CD4-positive, alpha-beta memory T cell (primary cell): ENCODE measurements around the gene DHRS4L2. TPM values are rescaled to one million over a fixed set of nuclear protein-coding genes. Genes with fewer than 3 reads are reported as not detected.
"Not testable (repeated sequence)": the region's sequence is repeated elsewhere in the genome, so short reads cannot be mapped to it uniquely, and the experiment has no call there.

Experiments
- CTCF ChIA-PET: fragments of 350-600 bp; sonication (Branson Sonifier 250); formaldehyde crosslinking; loops from one replicate; lab custom pipeline; 2021; ENCODE audit warnings: inconsistent platforms; ENCODE audit not compliant: partially characterized antibody; lab: Charles Lee
- POLR2A ChIA-PET: fragments of 350-600 bp; sonication (Branson Sonifier 250); formaldehyde crosslinking; loops from one replicate; lab custom pipeline; 2021; ENCODE audit not compliant: partially characterized antibody; lab: Charles Lee
- DNase-seq, 5 donors: peaks; one replicate each; pipeline versions ENCODE4 v3.0.0 to v3.0.0-alpha.2; 2020 to 2022; ENCODE audit warnings: mixed read lengths in 1 of 5
- H3K27ac ChIP-seq: one replicate; pipeline ENCODE4 v1.7.0; 2013; ENCODE audit warnings: low read depth, low read length
- H3K27me3 ChIP-seq: 2 replicates; pipeline ENCODE4 v1.7.0; 2013; ENCODE audit warnings: mild to moderate bottlenecking, low read length, moderate library complexity; ENCODE audit not compliant: insufficient read depth
- H3K36me3 ChIP-seq: 2 replicates; pipeline ENCODE4 v1.7.0; 2013; ENCODE audit warnings: mild to moderate bottlenecking, low read length, moderate library complexity; ENCODE audit not compliant: insufficient read depth
- H3K4me1 ChIP-seq: 2 replicates; pipeline ENCODE4 v1.7.0; 2013; ENCODE audit warnings: mild to moderate bottlenecking, low read length, moderate library complexity; ENCODE audit not compliant: insufficient read depth
- H3K4me3 ChIP-seq, 2 donors: one replicate each; pipeline ENCODE4 v1.7.0; 2013; ENCODE audit warnings: low read length in 2 of 2, mild to moderate bottlenecking in 1 of 2
- H3K9me3 ChIP-seq, 2 donors: one replicate each; pipeline ENCODE4 v1.7.0; 2013; ENCODE audit warnings: low read length in 2 of 2, control low read depth in 1 of 2; ENCODE audit not compliant: control insufficient read depth in 1 of 2
- H3K27ac Mint-ChIP-seq, 7 donors: one replicate each; pipeline ENCODE4 v1.8.0; 2020 to 2021; ENCODE audit warnings: mixed read lengths in 7 of 7, mild to moderate bottlenecking in 6 of 7, inconsistent platforms in 3 of 7, moderate library complexity in 3 of 7
- H3K27me3 Mint-ChIP-seq, 2 donors: one replicate each; pipeline ENCODE4 v1.8.0; 2020 to 2021; ENCODE audit warnings: mixed read lengths in 2 of 2
- H3K36me3 Mint-ChIP-seq, 2 donors: one replicate each; pipeline ENCODE4 v1.8.0; 2020 to 2021; ENCODE audit warnings: mixed read lengths in 2 of 2, inconsistent platforms in 1 of 2, mild to moderate bottlenecking in 1 of 2
- H3K4me1 Mint-ChIP-seq, 4 donors: one replicate each; pipeline ENCODE4 v1.8.0; 2020 to 2021; ENCODE audit warnings: mixed read lengths in 4 of 4, mild to moderate bottlenecking in 1 of 4
- H3K4me3 Mint-ChIP-seq, 8 donors: one replicate each; pipeline ENCODE4 v1.8.0; 2020 to 2021; ENCODE audit warnings: mixed read lengths in 8 of 8, mild to moderate bottlenecking in 7 of 8, moderate library complexity in 6 of 8, inconsistent platforms in 3 of 8
- H3K9me3 Mint-ChIP-seq, 8 donors: one replicate each; pipeline ENCODE4 v1.8.0; 2020 to 2021; ENCODE audit warnings: mixed read lengths in 8 of 8, mild to moderate bottlenecking in 5 of 8, inconsistent platforms in 3 of 8, moderate library complexity in 1 of 8
- intact Hi-C: fragments of 100-400 bp; cut with micrococcal nuclease; formaldehyde crosslinking; loops from one replicate; pipeline ENCODE4 v1.15.1; 2023
- polyA plus RNA-seq, 2 donors: library from polyadenylated mRNA; unstranded; fragments of 300-500 nt; fragmentation: Illumina TruSeq; gene quantifications; one replicate each; pipeline ENCODE4 v1.2.3, GENCODE V29; 2021
- total RNA-seq, 2 experiments: library from RNA; stranded (reverse); gene quantifications; one replicate each; pipeline ENCODE4 v1.2.3, GENCODE V29; 2021

DHRS4L2 gene
- total RNA-seq (10 to 100 TPM; 13.3 to 16.8 TPM), polyA plus RNA-seq (10 to 100 TPM; 18.6 to 19.6 TPM)

DNA sequence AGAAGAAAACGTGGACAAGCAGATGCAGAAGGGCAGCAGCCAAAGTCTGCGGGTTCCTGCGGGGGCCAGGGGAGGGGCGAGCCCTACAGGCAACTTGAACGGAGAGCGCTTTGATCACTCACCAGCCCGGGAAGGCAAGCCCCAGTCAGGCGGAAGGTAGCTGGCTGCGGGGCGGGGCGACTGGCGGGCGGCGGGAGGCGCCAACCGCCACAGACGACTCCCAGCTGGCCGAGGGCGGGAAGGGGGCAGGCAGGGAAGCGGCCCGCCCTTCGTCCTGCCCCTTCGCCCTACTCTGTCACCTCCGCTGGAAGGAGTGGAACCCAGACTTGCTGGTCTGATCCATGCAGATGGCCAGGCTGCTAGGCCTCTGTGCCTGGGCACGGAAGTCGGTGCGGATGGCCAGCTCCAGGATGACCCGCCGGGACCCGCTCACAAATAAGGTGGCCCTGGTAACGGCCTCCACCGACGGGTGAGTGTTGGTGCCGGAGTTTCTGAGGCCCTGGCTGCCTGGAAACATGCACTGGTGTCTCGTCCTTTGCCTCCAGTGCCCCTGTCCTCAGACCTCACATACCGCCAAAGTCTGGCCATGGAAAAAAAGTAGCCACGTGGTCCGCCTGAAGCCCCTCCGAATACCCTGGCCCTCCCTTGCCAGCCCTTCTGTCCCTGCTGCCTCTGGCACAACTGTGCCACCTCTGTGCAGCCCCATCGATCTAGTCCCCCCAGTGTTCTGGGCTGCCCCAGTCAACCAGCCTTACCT, at the start of gene DHRS4L2:
Gene DHRS4L2 (plus strand): TSS at position 323 of the 757 bp plus-strand sequence. CDS start 19 bp downstream, at position 342.
- not testable (repeated sequence) for H3K4me1 ChIP-seq, H3K27me3 ChIP-seq, H3K36me3 Mint-ChIP-seq, H3K27me3 Mint-ChIP-seq, H3K9me3 Mint-ChIP-seq, H3K36me3 ChIP-seq, H3K9me3 ChIP-seq
- CTCF ChIA-PET, result interaction anchor here (0.7 to 2.2 kb wide), 3 partner anchors 11 to 120 kb away, joined by 3 to 6 read pairs (median 4); no protein-coding TSS in a partner anchor
- POLR2A ChIA-PET, result interaction anchor here (0.9 kb wide), 1 partner anchor 442 kb away, joined by 4 read pairs; no protein-coding TSS in a partner anchor
- H3K27ac ChIP-seq, result peak within 1 kb of the TSS; percentile 50
- Mint-ChIP-seq H3K27ac (peak within 1 kb of the TSS; percentile 77 to 96 (median 85)), H3K4me1 (peaks cover 13 to 25% (median 16%) of the 10 kb centered on the region in 4 donors), H3K4me3 (peak within 1 kb of the TSS; percentile 77 to 89 (median 84))
- intact Hi-C loops, result loop anchor here (10.0 kb wide), 1 partner anchor 96 kb away; no protein-coding TSS in a partner anchor
- peak within 1 kb of the TSS in 1 of 2 donors; percentile 49 for H3K4me3 ChIP-seq
- peak; percentile 65 to 79 (median 67) for DNase-seq

DNA sequence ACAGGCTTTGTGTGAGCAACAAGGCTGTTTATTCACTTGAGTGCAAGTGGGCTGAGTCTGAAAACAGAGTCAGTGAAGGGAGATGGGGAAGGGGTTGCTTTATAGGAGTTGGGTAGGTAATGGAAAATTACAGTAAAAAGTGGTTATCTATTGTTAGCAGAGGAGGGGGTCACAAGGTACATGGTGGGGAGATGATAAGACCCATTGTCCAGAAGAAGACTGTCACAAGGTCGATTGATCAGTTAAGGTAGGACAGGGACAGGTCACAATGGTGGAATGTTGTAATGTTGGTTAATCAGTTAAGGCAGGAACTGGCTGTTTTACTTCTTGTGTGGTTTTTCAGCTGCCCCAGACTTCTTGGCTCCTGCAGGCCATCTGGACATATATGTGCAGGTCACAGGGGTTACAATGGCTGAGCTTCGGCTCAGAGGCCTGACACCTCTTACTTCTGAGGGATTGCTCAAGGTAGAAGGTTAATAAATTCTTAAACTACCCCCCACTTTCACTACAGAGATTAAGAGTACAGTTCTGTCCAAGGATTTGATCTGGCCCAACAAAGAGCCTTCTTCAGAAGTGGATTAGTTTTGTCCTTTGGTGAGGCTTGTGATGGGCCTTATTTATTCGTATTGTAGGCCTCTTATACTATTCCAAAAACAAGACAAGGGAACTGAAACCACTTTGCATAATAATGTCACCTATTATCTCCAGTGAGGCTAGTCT, 49.0 kb upstream of the DHRS4L2 start:
- peaks cover 0 to 6% (median 0%) of the 10 kb centered on the region in 4 donors for H3K4me1 Mint-ChIP-seq
- H3K27ac ChIP-seq, result no peak overlapping the region
- ChIA-PET CTCF (interaction anchor here (1.0 kb wide), 1 partner anchor 308 kb away, joined by 3 read pairs; no protein-coding TSS in a partner anchor), POLR2A (no interaction called here)
- no peak overlapping the region for H3K4me3 Mint-ChIP-seq
- DNase-seq, result no peak
- H3K27ac Mint-ChIP-seq, result peak overlapping the region in 1 of 7 donors; percentile 22
- intact Hi-C loops, result no loop called here
- H3K4me3 ChIP-seq, result no peak overlapping the region
- H3K9me3 ChIP-seq, result no peaks in the 10 kb centered on the region
- no peaks in the 10 kb centered on the region for H3K36me3 ChIP-seq
- H3K27me3 ChIP-seq, result no peaks in the 10 kb centered on the region
- no peaks in the 10 kb centered on the region for H3K4me1 ChIP-seq
- peaks cover 12 to 19% of the 10 kb centered on the region in 2 donors for H3K36me3 Mint-ChIP-seq
- no peaks in the 10 kb centered on the region for H3K27me3 Mint-ChIP-seq
- H3K9me3 Mint-ChIP-seq, result no peaks in the 10 kb centered on the region

DNA sequence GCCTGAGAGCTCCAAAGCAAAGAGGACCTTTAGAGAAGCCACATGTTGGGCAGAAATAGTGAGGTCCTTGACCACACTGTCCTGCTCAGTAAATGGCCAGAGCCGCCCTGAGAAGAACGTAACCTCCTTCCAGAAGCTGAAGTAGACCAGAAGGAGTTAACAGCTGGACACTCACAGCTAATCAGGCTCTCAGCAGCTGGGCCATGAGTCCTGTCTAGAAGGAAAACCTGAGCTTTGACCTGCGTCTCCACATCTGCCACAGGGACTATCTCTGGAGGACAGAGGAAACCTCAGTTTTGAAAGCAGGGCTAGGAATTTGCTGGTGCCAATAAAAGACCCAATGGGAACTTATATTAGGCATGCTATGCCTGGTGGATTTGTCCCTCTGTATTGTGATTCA, 47.5 kb upstream of the DHRS4L2 start:
- POLR2A ChIA-PET, result no interaction called here
- peaks cover under 1 to 7% (median 5%) of the 10 kb centered on the region in 4 donors for H3K4me1 Mint-ChIP-seq
- Histone ChIP-seq H3K4me1 (no peaks in the 10 kb centered on the region), H3K9me3 (no peaks in the 10 kb centered on the region), H3K4me3 (no peak overlapping the region), H3K27me3 (no peaks in the 10 kb centered on the region), H3K36me3 (no peaks in the 10 kb centered on the region), H3K27ac (no peak overlapping the region)
- no peak for DNase-seq
- intact Hi-C loops, result no loop called here
- H3K9me3 Mint-ChIP-seq, result no peaks in the 10 kb centered on the region
- CTCF ChIA-PET, result no interaction called here
- H3K27ac Mint-ChIP-seq, result no peak overlapping the region
- no peaks in the 10 kb centered on the region for H3K27me3 Mint-ChIP-seq
- H3K36me3 Mint-ChIP-seq, result peaks cover 12 to 19% of the 10 kb centered on the region in 2 donors
- no peak overlapping the region for H3K4me3 Mint-ChIP-seq

DNA sequence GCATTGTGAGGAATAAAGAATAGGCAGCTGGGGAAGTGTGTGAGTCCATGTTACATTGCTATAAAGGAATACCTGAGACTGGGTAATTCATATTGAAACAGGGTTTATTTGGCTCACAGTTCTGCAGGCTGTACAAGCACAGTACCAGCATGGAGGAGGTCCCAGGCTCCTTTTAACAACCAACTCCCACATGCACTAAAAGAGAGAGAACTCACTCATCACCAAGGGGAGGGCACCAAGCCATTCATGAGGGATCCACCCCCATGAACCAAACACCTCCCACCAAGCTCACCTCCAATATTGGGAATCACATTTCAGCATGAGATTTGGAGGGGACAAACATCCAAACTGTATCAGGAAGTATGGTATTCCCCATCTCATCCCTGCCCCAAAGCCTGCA, 47.1 kb upstream of the DHRS4L2 start:
- no peak for DNase-seq
- H3K4me1 Mint-ChIP-seq, result peaks cover 4 to 11% (median 8%) of the 10 kb centered on the region in 4 donors
- Histone ChIP-seq H3K36me3 (no peaks in the 10 kb centered on the region), H3K27me3 (no peaks in the 10 kb centered on the region), H3K4me1 (no peaks in the 10 kb centered on the region), H3K4me3 (no peak overlapping the region), H3K27ac (no peak overlapping the region), H3K9me3 (no peaks in the 10 kb centered on the region)
- intact Hi-C loops, result no loop called here
- H3K4me3 Mint-ChIP-seq, result no peak overlapping the region
- H3K27me3 Mint-ChIP-seq, result no peaks in the 10 kb centered on the region
- peaks cover 12 to 19% of the 10 kb centered on the region in 2 donors for H3K36me3 Mint-ChIP-seq
- H3K9me3 Mint-ChIP-seq, result no peaks in the 10 kb centered on the region
- ChIA-PET CTCF (no interaction called here), POLR2A (no interaction called here)
- H3K27ac Mint-ChIP-seq, result no peak overlapping the region

- ChIA-PET POLR2A (no interaction called here), CTCF (interaction anchor here (1.2 kb wide), 1 partner anchor 311 kb away, joined by 5 read pairs; no protein-coding TSS in a partner anchor)
- Histone ChIP-seq H3K27ac (no peak overlapping the region), H3K9me3 (no peaks in the 10 kb centered on the region), H3K4me3 (no peak overlapping the region), H3K4me1 (no peaks in the 10 kb centered on the region), H3K27me3 (no peaks in the 10 kb centered on the region), H3K36me3 (no peaks in the 10 kb centered on the region)
- Mint-ChIP-seq H3K4me1 (peaks cover 7 to 20% (median 15%) of the 10 kb centered on the region in 4 donors), H3K4me3 (no peak overlapping the region), H3K9me3 (no peaks in the 10 kb centered on the region), H3K27ac (no peak overlapping the region), H3K27me3 (no peaks in the 10 kb centered on the region), H3K36me3 (peaks cover 15 to 19% of the 10 kb centered on the region in 2 donors)
- no peak for DNase-seq
- intact Hi-C loops, result no loop called here
Measured at GRCh38 chr14:23942587-23942986, 46.1 kb upstream of the DHRS4L2 start.

GRCh38 chr14:23949069-23949468, 39.7 kb upstream of the DHRS4L2 start:
- H3K4me3 ChIP-seq, H3K27ac ChIP-seq, DNase-seq, H3K4me3 Mint-ChIP-seq, H3K27me3 Mint-ChIP-seq, H3K36me3 Mint-ChIP-seq, POLR2A ChIA-PET, H3K9me3 ChIP-seq, H3K27ac Mint-ChIP-seq, H3K36me3 ChIP-seq, H3K9me3 Mint-ChIP-seq, H3K27me3 ChIP-seq, intact Hi-C loops: not testable (repeated sequence)
- CTCF ChIA-PET, result interaction anchor here (1.1 kb wide), 1 partner anchor 19 kb away, joined by 3 read pairs; no protein-coding TSS in a partner anchor
- peaks cover 21% of the 10 kb centered on the region for H3K4me1 ChIP-seq
- H3K4me1 Mint-ChIP-seq, result peaks cover 22 to 58% (median 41%) of the 10 kb centered on the region in 4 donors
